ENCODE data around the gene SKI. TPM values are rescaled to one million over a fixed set of nuclear protein-coding genes. Genes with fewer than 3 reads are reported as not detected.

SKI gene
- total and polyA plus RNA-seq, 7 experiments from 2014 or later = 0.61 to 278 (median 95.3) TPM

DNA sequence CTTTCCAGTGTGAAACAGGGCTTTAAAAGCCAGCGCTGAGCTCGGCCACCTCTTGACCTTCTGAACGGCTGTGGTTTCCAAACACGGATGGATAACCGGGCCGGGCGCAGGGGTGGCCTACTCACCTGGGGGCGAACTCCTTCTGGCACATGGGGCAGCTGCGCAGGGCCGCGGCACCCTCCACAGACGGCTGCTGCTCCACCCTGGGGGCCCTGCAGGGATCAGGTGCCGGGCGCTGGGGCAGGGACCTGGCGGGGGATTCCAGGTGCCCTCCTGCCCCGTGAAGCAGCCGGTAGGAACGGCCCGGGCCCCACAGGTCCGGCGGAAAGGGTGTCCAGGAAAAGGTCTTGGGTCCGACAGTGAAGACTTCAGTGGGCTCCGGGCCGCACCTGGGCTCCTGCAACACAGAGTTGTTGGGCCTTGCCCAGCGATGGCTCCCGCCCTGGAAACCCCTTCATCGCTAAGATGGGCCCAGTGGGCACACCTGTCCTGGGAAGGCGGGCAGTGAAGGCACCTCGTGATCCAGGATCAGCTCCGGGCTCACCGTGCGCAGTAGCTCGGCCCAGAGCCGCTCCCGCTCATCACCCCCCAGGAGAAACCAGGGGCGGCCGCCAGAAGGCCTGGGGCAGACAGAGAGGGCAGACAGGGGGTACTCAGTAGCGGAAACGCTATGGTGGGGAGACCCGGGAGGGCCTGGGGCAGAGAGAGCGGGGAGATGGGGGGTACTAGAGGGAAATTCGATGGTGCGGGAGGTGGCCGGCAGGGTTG lies 34.4 kb upstream of the SKI start:
- H3K27me3 Mint-ChIP-seq = no peaks in the 10 kb centered on the region
- no peaks in the 10 kb centered on the region for H3K27me3 ChIP-seq (ENCODE audit: control insufficient read depth in 2 of 2, insufficient read depth in 2 of 2, low read length in 2 of 2)
- ChIA-PET CTCF (interaction anchor here (2.6 kb wide), 1 partner anchor 188 kb away, joined by 7 read pairs; no protein-coding TSS in a partner anchor), POLR2A (interaction anchor here (1.1 to 2.2 kb wide), 5 partner anchors 10 to 217 kb away, joined by 3 to 8 read pairs (median 3); partner anchors contain the start of genes MORN1 and RER1)
- H3K27ac ChIP-seq (ENCODE audit: low read depth, low read length) = peak overlapping the region; percentile 70
- H3K4me1 ChIP-seq (ENCODE audit: control insufficient read depth in 2 of 2, insufficient read depth in 2 of 2, low read length in 2 of 2) = peaks cover 15 to 23% of the 10 kb centered on the region in 2 donors
- peak overlapping the region; percentile 6 to 84 (median 63) for H3K4me3 Mint-ChIP-seq
- H3K9me3 Mint-ChIP-seq = no peaks in the 10 kb centered on the region
- no peak for DNase-seq
- H3K4me1 Mint-ChIP-seq = peaks cover 2 to 26% (median 15%) of the 10 kb centered on the region in 7 donors
- intact Hi-C loops (cut with micrococcal nuclease) = loop anchor here (1.0 to 10.0 kb wide), 5 partner anchors 61 to 451 kb away; partner anchors contain the start of genes MORN1 (in 2 of the 2), RER1 (in 2 of the 2) and PRXL2B (in 1 of the 2)
- H3K36me3 Mint-ChIP-seq = no peaks in the 10 kb centered on the region
- H3K27ac Mint-ChIP-seq = peak overlapping the region in 6 of 9 donors; percentile 8 to 86 (median 74)
- ATAC-seq = no peak
- no peaks in the 10 kb centered on the region for H3K9me3 ChIP-seq (ENCODE audit: control insufficient read depth in 2 of 3, low read length in 3 of 3)
- no peaks in the 10 kb centered on the region for H3K36me3 ChIP-seq (ENCODE audit: control insufficient read depth in 2 of 3, insufficient read depth in 3 of 3, low read length in 3 of 3)
- H3K4me3 ChIP-seq (ENCODE audit: low read length) = no peak overlapping the region

DNA sequence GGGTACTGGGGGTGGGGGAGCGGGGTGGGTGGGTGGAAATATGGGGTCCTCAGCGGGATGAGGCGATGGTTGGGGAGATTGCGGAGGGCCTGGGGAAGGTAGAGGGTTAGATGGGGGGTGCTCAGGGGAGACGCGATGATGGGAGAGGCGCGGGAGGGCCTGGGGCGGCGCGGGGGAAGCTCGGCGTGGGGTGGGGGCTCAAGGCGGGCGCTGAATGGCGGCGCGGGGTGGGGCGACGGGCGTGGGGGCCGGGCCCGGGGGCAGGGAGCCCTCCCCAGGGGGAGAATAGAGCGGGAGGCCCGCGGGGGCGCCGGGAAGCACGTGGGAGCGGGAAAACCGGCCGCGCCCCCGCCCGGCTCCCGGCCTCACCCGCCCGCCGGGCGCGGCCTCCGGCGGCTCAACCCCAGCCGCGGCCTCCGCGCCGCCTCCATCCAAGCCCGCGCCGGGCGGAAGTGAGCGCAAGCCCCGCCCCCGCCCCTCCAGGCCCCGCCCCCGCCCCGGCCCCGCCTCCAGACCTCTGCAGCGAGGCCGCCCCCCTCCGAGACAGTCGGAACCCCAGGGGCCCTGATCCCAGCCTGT lies 33.7 kb upstream of the SKI start, which contains the start of gene FAAP20:
Gene FAAP20, minus strand, starts transcription at position 454 of the 579 bp plus-strand sequence. Its CDS starts 23 bp downstream, at position 431.
- Mint-ChIP-seq H3K4me1 (peaks cover 9 to 28% (median 20%) of the 10 kb centered on the region in 7 donors), H3K9me3 (no peaks in the 10 kb centered on the region), H3K4me3 (peak within 1 kb of the TSS; percentile 71 to 91 (median 86)), H3K27me3 (no peaks in the 10 kb centered on the region), H3K27ac (peak within 1 kb of the TSS; percentile 52 to 94 (median 92)), H3K36me3 (no peaks in the 10 kb centered on the region)
- Histone ChIP-seq H3K4me1 (ENCODE audit: control insufficient read depth in 2 of 2, insufficient read depth in 2 of 2, low read length in 2 of 2) (peaks cover 22 to 30% of the 10 kb centered on the region in 2 donors), H3K27me3 (ENCODE audit: control insufficient read depth in 2 of 2, insufficient read depth in 2 of 2, low read length in 2 of 2) (no peaks in the 10 kb centered on the region), H3K27ac (ENCODE audit: low read depth, low read length) (peak within 1 kb of the TSS; percentile 88), H3K4me3 (ENCODE audit: low read length) (peak within 1 kb of the TSS; percentile 89), H3K36me3 (ENCODE audit: control insufficient read depth in 2 of 3, insufficient read depth in 3 of 3, low read length in 3 of 3) (no peaks in the 10 kb centered on the region), H3K9me3 (ENCODE audit: control insufficient read depth in 2 of 3, low read length in 3 of 3) (no peaks in the 10 kb centered on the region)
- peak; percentile 79 for ATAC-seq
- CTCF ChIA-PET = interaction anchor here (0.7 to 3.4 kb wide), 28 partner anchors 9 to 643 kb away, joined by 3 to 78 read pairs (median 4); partner anchors contain the start of genes MORN1, RER1 and SKI
- intact Hi-C loops (cut with micrococcal nuclease) = loop anchor here (1.0 to 10.0 kb wide), 5 partner anchors 61 to 450 kb away; partner anchors contain the start of genes MORN1 (in 2 of the 2), RER1 (in 2 of the 2) and PRXL2B (in 1 of the 2)
- POLR2A ChIA-PET = interaction anchor here (0.6 to 3.3 kb wide), 20 partner anchors 11 to 416 kb away, joined by 3 to 29 read pairs (median 4); partner anchors contain the start of genes MORN1, RER1 and TNFRSF14
- DNase-seq = peak in 1 of 9 donors; percentile 39

DNA sequence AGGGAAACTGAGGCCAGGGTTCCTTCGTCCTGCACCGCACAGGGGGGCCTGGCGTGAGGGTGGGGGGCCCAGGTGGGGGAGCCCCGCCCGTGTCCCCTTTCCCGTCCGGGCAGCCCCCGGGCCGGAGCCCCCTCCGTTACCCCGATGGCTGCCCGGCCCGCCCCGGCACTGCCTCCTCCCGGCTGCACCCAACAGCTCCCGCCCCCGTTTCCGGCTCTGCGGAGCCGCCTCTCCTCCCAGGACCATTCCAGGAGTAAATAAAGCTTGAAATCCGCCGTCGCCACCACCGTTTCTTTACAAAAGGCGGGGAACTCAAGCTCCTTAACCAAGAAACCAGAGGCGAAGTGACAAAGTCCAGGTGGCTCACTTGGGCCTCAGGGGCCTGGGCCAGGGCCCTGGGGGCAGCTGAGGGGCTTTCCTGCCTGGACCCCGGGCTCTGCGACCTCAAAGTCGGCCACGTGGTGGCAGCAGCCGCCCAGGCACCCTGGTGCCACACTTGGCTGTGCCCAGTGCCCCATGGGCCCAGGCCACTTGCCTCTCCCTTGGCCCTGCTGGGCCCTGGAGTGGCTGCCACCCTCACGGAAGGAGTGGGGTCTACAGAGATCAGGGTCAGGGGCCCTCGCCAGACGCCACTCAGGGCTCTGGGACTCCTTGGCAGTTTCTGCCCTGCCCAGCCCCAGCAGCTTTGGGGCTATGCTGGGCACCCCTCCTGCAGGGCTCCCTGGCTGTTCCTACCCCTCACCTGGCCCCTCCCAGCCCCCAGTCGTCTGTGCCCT lies 33.0 kb upstream of the SKI start:
- CTCF ChIA-PET = interaction anchor here (0.7 to 3.4 kb wide), 28 partner anchors 9 to 642 kb away, joined by 3 to 78 read pairs (median 4); partner anchors contain the start of genes MORN1, RER1 and SKI
- Mint-ChIP-seq H3K4me3 (peak overlapping the region; percentile 71 to 91 (median 86)), H3K9me3 (no peaks in the 10 kb centered on the region), H3K4me1 (peaks cover 15 to 34% (median 26%) of the 10 kb centered on the region in 7 donors), H3K27me3 (no peaks in the 10 kb centered on the region), H3K36me3 (no peaks in the 10 kb centered on the region), H3K27ac (peak overlapping the region; percentile 52 to 94 (median 92))
- Histone ChIP-seq H3K4me1 (ENCODE audit: control insufficient read depth in 2 of 2, insufficient read depth in 2 of 2, low read length in 2 of 2) (peaks cover 22 to 33% of the 10 kb centered on the region in 2 donors), H3K27me3 (ENCODE audit: control insufficient read depth in 2 of 2, insufficient read depth in 2 of 2, low read length in 2 of 2) (no peaks in the 10 kb centered on the region), H3K36me3 (ENCODE audit: control insufficient read depth in 2 of 3, insufficient read depth in 3 of 3, low read length in 3 of 3) (no peaks in the 10 kb centered on the region), H3K27ac (ENCODE audit: low read depth, low read length) (peak overlapping the region; percentile 88), H3K9me3 (ENCODE audit: control insufficient read depth in 2 of 3, low read length in 3 of 3) (no peaks in the 10 kb centered on the region), H3K4me3 (ENCODE audit: low read length) (peak overlapping the region; percentile 89)
- ATAC-seq (peak; percentile 85), DNase-seq (peak; percentile 85 to 98 (median 95))
- POLR2A ChIA-PET = interaction anchor here (0.6 to 3.3 kb wide), 20 partner anchors 12 to 416 kb away, joined by 3 to 29 read pairs (median 4); partner anchors contain the start of genes MORN1, RER1 and TNFRSF14
- intact Hi-C loops (cut with micrococcal nuclease) = loop anchor here (1.0 to 10.0 kb wide), 13 partner anchors 10 to 645 kb away; partner anchors contain the start of genes MORN1 (in 2 of the 2), RER1 (in 2 of the 2), PANK4 (in 1 of the 2) and PEX10 (in 1 of the 2)

DNA sequence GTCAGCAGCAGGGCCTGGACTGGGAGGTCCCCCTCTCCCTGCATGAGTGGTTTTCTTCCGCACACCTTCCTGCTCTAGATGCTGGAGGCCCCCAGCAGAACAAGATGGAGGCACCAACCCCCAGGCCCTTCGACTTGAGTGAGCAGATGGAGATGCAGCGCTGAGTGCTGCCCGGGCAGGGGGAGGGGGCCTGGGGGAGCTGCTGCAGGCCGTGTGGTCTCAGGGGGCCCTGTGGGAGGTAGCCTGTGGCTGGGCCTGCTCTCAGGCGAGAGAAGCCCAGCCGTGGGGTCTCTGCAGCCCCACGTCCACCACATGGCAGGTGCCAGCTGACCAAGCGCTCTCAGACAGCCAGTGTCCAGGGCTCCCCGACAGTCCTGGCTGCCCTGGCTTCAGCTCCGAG lies 32.3 kb upstream of the SKI start:
- H3K36me3 ChIP-seq (ENCODE audit: control insufficient read depth in 2 of 3, insufficient read depth in 3 of 3, low read length in 3 of 3) = no peaks in the 10 kb centered on the region
- Mint-ChIP-seq H3K4me3 (peak overlapping the region in 1 of 10 donors; percentile 91), H3K27ac (peak overlapping the region in 3 of 9 donors; percentile 55 to 94 (median 94)), H3K27me3 (no peaks in the 10 kb centered on the region), H3K9me3 (no peaks in the 10 kb centered on the region), H3K36me3 (no peaks in the 10 kb centered on the region), H3K4me1 (peaks cover 15 to 33% (median 24%) of the 10 kb centered on the region in 7 donors)
- ChIA-PET CTCF (interaction anchor here (1.3 to 3.4 kb wide), 8 partner anchors 41 to 192 kb away, joined by 3 to 78 read pairs (median 6); no protein-coding TSS in a partner anchor), POLR2A (interaction anchor here (0.6 to 3.3 kb wide), 11 partner anchors 12 to 365 kb away, joined by 3 to 29 read pairs (median 8); partner anchors contain the start of genes MORN1 and RER1)
- intact Hi-C loops (cut with micrococcal nuclease) = loop anchor here (1.0 to 10.0 kb wide), 12 partner anchors 10 to 645 kb away; partner anchors contain the start of genes MORN1 (in 2 of the 2), RER1 (in 2 of the 2), PANK4 (in 1 of the 2) and PEX10 (in 1 of the 2)
- H3K4me1 ChIP-seq (ENCODE audit: control insufficient read depth in 2 of 2, insufficient read depth in 2 of 2, low read length in 2 of 2) = peaks cover 22 to 35% of the 10 kb centered on the region in 2 donors
- no peaks in the 10 kb centered on the region for H3K27me3 ChIP-seq (ENCODE audit: control insufficient read depth in 2 of 2, insufficient read depth in 2 of 2, low read length in 2 of 2)
- ATAC-seq (no peak), DNase-seq (peak in 1 of 9 donors; percentile 23)
- H3K4me3 ChIP-seq (ENCODE audit: low read length) = no peak overlapping the region
- peak overlapping the region; percentile 88 for H3K27ac ChIP-seq (ENCODE audit: low read depth, low read length)
- no peaks in the 10 kb centered on the region for H3K9me3 ChIP-seq (ENCODE audit: control insufficient read depth in 2 of 3, low read length in 3 of 3)

DNA sequence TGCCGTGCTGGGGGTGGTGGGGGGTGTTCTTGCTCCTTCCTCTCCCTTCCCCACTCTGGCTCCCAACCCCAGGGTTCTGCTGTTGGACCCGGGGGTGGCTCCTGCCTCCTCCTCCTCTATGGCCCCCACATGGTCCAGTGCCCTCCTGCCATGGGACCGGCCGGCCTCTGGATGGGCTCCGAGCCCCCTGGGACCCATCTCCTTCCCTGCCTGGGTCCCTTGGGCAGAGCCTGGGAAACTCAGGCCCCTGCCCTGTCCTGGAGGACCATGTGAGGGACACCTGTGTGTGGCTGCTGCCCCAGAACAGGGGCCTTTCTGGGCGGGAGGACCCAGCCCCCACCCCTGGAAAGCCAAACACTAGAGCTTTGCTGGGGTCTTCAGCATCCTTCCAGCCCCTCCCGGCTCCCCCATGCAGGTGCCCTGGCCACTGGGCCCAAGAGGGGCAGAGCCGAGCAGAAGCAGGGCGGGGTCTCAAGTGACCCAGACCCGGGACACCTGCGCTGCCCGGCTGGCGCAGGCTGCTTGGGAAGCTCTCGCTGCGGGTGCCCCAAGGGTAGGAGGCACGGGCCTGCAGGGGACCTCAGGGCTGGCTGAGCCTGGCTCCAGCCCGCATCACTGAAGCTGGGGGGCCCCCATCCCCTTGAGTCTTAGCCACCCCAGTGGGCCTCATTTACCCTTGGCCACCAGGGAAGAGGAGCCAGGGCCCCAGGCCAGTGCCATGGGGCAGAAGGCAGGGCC lies 31.0 kb upstream of the SKI start:
- no peak for ATAC-seq
- Histone ChIP-seq H3K27me3 (ENCODE audit: control insufficient read depth in 2 of 2, insufficient read depth in 2 of 2, low read length in 2 of 2) (no peaks in the 10 kb centered on the region), H3K4me1 (ENCODE audit: control insufficient read depth in 2 of 2, insufficient read depth in 2 of 2, low read length in 2 of 2) (peaks cover 22 to 35% of the 10 kb centered on the region in 2 donors), H3K4me3 (ENCODE audit: low read length) (no peak overlapping the region), H3K36me3 (ENCODE audit: control insufficient read depth in 2 of 3, insufficient read depth in 3 of 3, low read length in 3 of 3) (no peaks in the 10 kb centered on the region), H3K27ac (ENCODE audit: low read depth, low read length) (peak overlapping the region; percentile 85), H3K9me3 (ENCODE audit: control insufficient read depth in 2 of 3, low read length in 3 of 3) (no peaks in the 10 kb centered on the region)
- POLR2A ChIA-PET = interaction anchor here (0.8 to 4.7 kb wide), 6 partner anchors 8 to 351 kb away, joined by 3 to 47 read pairs (median 20); partner anchors contain the start of genes MORN1 and RER1
- intact Hi-C loops (cut with micrococcal nuclease) = loop anchor here (5.0 to 10.0 kb wide), 2 partner anchors 448 to 590 kb away; no protein-coding TSS in a partner anchor
- Mint-ChIP-seq H3K36me3 (no peaks in the 10 kb centered on the region), H3K4me3 (peak overlapping the region in 1 of 10 donors; percentile 33), H3K27ac (peak overlapping the region in 3 of 9 donors; percentile 38 to 94 (median 94)), H3K4me1 (peaks cover 13 to 24% (median 22%) of the 10 kb centered on the region in 7 donors), H3K9me3 (no peaks in the 10 kb centered on the region), H3K27me3 (no peaks in the 10 kb centered on the region)
- CTCF ChIA-PET = interaction anchor here (0.7 to 3.4 kb wide), 2 partner anchors 183 to 350 kb away, joined by 6 to 78 read pairs; no protein-coding TSS in a partner anchor
- DNase-seq = no peak
